Umbilical cord (tissue), 2 donors: Measurements from ENCODE around the gene C3orf52. TPM values are rescaled to one million over a fixed set of nuclear protein-coding genes. Genes with fewer than 3 reads are reported as not detected.

Experiments used
- DNase-seq: peaks from one replicate; pipeline ENCODE4 v3.0.0-alpha.2; 2015; ENCODE audit warnings: low spot score
- total RNA-seq: library from RNA; depleted of rRNA; stranded (reverse); fragments of >200 nt; gene quantifications from one replicate; pipeline ENCODE4 v1.2.3, GENCODE V29; 2014; ENCODE audit warnings: low replicate concordance; ENCODE audit not compliant: insufficient read depth

The C3orf52 gene
- total RNA-seq, 1 donor from 2014 or later, result 16.1 TPM

DNA sequence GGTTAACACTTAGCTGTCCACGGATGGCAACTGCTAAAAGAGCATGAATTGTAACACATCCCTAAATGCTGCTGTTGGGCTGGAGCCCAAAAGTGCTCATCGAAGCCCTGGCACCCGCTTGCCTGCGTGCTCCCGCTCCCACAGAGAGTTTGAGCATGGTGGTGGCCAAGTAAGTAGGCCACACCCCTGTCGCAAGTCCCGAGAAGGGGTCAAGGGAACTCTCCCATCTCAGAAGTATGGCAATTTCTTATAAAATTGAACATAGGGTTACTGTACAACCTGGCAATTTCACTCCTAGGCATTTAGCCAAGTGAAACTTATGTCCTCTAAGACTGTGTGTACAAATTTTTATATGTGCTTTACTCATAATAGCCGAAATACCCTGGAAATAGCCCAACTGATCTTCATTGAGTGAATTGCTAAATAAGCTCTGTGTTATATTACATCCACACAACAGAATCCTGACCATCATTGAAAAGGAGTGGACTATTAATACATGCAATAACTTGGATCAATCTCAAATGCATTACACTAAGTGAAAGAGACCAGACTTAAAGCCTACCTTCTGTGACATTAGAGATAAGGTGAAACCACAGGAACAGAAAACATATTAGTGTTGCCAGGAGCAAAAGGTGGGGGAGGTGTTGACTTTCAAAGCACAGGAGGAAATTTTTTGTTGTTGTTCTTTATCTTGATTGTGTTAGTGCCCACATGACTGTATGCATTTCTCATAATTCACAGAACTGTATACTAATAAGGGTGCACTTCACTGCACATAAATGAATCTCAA lies 48.3 kb downstream of the C3orf52 start:
- no peak for DNase-seq

GRCh38 chr3:112136046-112136445 lies 49.9 kb downstream of the C3orf52 start:
- no peak for DNase-seq

GRCh38 chr3:112136959-112137693 lies 50.9 kb downstream of the C3orf52 start:
- DNase-seq, result peak; percentile 43

GRCh38 chr3:112137781-112138180 lies 51.6 kb downstream of the C3orf52 start:
- DNase-seq, result no peak

- no peak for DNase-seq
Observed at GRCh38 chr3:112138219-112138969, 52.2 kb downstream of the C3orf52 start.

GRCh38 chr3:112140584-112140983 lies 54.4 kb downstream of the C3orf52 start:
- DNase-seq, result no peak

DNA sequence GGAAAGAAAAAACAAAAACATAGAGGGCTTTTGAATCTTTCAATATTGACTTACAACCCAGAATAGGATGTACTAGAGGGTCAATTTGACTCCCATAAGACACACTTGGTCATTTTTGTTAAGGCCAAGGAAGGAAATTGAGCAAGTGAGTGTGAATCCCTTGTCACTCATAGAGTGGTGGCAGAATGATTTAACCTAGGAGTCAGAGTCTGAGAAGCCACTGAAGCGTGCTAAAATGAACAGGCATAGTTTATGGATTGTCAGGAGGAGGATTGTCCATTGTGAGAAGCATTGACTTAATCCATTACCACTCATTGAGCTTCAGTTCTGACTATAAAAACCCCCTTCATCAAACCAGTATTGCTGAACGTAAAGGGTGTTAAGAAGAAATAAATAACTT lies 55.1 kb downstream of the C3orf52 start:
- no peak for DNase-seq

DNA sequence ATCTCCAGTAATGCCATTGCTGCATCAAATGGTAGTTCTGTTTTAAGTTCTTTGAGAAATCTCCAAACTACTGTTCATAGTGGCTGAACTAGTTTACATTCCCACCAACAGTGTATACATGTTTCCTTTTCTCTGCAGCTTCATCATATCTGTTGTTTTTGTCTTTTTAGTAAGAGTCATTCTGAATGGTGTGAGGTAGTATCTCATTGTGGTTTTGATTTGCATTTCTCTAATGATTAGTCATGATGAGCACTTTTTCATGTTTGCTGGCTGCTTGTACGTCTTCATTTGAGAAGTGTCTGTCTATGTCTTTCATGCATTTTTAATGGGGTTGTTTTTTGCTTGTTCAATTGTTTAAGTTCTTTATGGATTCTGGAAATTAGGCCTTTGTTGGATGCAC lies 57.1 kb downstream of the C3orf52 start:
- DNase-seq, result no peak

- no peak for DNase-seq
Observed at GRCh38 chr3:112143689-112144088, 57.5 kb downstream of the C3orf52 start.

- DNase-seq, result no peak
Observed at GRCh38 chr3:112149136-112149535, 62.9 kb downstream of the C3orf52 start.

- no peak for DNase-seq
Observed at GRCh38 chr3:112167758-112168157, 81.6 kb downstream of the C3orf52 start.

Other genes starting within 250 kb of the C3orf52 start
- 214 TPM for gene PHLDB2, start 227.1 kb upstream of the C3orf52 start, total RNA-seq
- 17.6 TPM for gene ABHD10, start 107.4 kb upstream of the C3orf52 start, total RNA-seq
- not detected for gene TAGLN3, start 87.5 kb upstream of the C3orf52 start, total RNA-seq
- not detected for gene TMPRSS7, start 51.7 kb upstream of the C3orf52 start, total RNA-seq
- 1.2 TPM for gene GCSAM, start 46.9 kb downstream of the C3orf52 start, total RNA-seq
- 4.1 TPM for gene SLC9C1, start 207.8 kb downstream of the C3orf52 start, total RNA-seq
- 13.2 TPM for gene CD200, start 246.8 kb downstream of the C3orf52 start, total RNA-seq